Activated CD8-positive, alpha-beta T cell treated with anti-CD3 and anti-CD28 coated beads for 36 hours (primary cell): Measurements from ENCODE around the gene GAS2. TPM values are rescaled to one million over a fixed set of nuclear protein-coding genes. Genes with fewer than 3 reads are reported as not detected.

Experiments
- ATAC-seq: fragments of 200-7000 bp; cut with Tn5 transposase; one replicate; pipeline ENCODE4 v1.10.0; 2021; ENCODE audit warnings: mild to moderate bottlenecking, moderate library complexity
- CTCF ChIA-PET: fragments of 350-600 bp; sonication (Branson Sonifier 250); formaldehyde crosslinking; loops from one replicate; lab custom pipeline; 2021; ENCODE audit warnings: antibody characterized with exemption; lab: Charles Lee
- POLR2A ChIA-PET: fragments of 350-600 bp; sonication (Branson Sonifier 250); formaldehyde crosslinking; loops from one replicate; lab custom pipeline; 2021; ENCODE audit warnings: antibody characterized with exemption; lab: Charles Lee
- DNase-seq: peaks from one replicate; pipeline ENCODE4 v3.0.0-alpha.2; 2020
- H3K27ac Mint-ChIP-seq: one replicate; pipeline ENCODE4 v1.8.0; 2021; ENCODE audit warnings: mild to moderate bottlenecking, mixed read lengths
- H3K27me3 Mint-ChIP-seq: one replicate; pipeline ENCODE4 v1.8.0; 2021; ENCODE audit warnings: mixed read lengths
- H3K36me3 Mint-ChIP-seq: one replicate; pipeline ENCODE4 v1.8.0; 2021; ENCODE audit warnings: low read depth, mixed read lengths
- H3K4me1 Mint-ChIP-seq: one replicate; pipeline ENCODE4 v1.8.0; 2021; ENCODE audit warnings: low read depth, mixed read lengths
- H3K4me3 Mint-ChIP-seq: one replicate; pipeline ENCODE4 v1.8.0; 2021; ENCODE audit warnings: mild to moderate bottlenecking, moderate library complexity, mixed read lengths
- H3K9me3 Mint-ChIP-seq: one replicate; pipeline ENCODE4 v1.8.0; 2021; ENCODE audit warnings: mixed read lengths
- intact Hi-C: fragments of 100-400 bp; cut with micrococcal nuclease; formaldehyde crosslinking; loops from one replicate; pipeline ENCODE4 v1.10.0; 2022
- total RNA-seq, 2 experiments: library from RNA; stranded (reverse); gene quantifications; one replicate each; pipeline ENCODE4 v1.2.3, GENCODE V29; 2021
- TF ChIP-seq, protein P1 (sequence below): fragments of 200-600 bp; IDR thresholded peaks from one replicate; pipeline ENCODE4 v1.8.0; 2022; ENCODE audit warnings: antibody characterized with exemption, mild to moderate bottlenecking

Gene GAS2
- total RNA-seq, 2 experiments from 2014 or later, result 0.99 to 2.6 TPM

DNA sequence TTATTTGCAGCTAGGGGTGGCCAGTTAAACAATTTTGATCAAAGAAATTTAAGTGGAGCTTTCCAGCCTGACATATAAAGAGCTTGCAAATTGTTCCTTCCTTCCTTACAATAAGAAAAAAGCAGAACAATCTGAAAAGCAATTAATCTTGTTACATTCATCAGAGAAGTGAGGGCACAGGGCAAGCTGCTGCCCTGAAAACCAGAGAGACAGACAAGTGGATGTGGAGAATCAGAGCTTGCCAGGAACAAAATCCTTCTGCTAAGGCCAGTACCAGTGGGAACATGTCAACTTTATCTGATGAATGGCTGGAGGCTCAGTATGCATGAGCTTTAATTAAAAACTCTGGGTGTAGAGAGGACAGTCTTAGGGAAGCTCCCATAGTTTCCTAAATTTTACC, 185.1 kb downstream of the GAS2 start:
- TF ChIP-seq, protein P1, sequence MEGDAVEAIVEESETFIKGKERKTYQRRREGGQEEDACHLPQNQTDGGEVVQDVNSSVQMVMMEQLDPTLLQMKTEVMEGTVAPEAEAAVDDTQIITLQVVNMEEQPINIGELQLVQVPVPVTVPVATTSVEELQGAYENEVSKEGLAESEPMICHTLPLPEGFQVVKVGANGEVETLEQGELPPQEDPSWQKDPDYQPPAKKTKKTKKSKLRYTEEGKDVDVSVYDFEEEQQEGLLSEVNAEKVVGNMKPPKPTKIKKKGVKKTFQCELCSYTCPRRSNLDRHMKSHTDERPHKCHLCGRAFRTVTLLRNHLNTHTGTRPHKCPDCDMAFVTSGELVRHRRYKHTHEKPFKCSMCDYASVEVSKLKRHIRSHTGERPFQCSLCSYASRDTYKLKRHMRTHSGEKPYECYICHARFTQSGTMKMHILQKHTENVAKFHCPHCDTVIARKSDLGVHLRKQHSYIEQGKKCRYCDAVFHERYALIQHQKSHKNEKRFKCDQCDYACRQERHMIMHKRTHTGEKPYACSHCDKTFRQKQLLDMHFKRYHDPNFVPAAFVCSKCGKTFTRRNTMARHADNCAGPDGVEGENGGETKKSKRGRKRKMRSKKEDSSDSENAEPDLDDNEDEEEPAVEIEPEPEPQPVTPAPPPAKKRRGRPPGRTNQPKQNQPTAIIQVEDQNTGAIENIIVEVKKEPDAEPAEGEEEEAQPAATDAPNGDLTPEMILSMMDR, result no peak
- H3K27me3 Mint-ChIP-seq, result no peaks in the 10 kb centered on the region
- ATAC-seq (no peak), DNase-seq (no peak)
- intact Hi-C loops, result no loop called here
- peaks cover 2% of the 10 kb centered on the region for H3K9me3 Mint-ChIP-seq
- no peak overlapping the region for H3K4me3 Mint-ChIP-seq
- H3K27ac Mint-ChIP-seq, result no peak overlapping the region
- H3K36me3 Mint-ChIP-seq, result peaks cover 2% of the 10 kb centered on the region
- H3K4me1 Mint-ChIP-seq, result no peaks in the 10 kb centered on the region
- CTCF ChIA-PET, result no interaction called here
- POLR2A ChIA-PET, result no interaction called here

DNA sequence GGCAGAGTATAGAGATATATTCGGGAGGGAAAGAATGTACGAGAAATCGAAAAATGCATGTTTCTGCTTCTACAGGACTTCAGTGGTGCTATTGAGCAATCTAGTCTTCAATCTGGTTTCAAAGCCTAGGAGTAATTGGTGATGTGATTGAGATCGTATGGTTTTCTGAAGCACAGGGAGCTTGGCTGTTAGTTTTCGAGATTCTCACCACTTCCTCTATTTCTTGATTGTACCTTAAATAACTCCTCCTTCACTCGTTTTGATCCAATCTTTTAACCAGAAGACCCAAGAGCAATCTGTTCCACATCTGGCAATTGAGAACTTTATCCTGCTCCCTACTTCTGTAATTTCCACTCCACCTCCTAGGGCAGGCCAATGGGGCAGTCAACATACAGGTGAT, 193.3 kb downstream of the GAS2 start:
- CTCF ChIA-PET, result no interaction called here
- no peak for DNase-seq

DNA sequence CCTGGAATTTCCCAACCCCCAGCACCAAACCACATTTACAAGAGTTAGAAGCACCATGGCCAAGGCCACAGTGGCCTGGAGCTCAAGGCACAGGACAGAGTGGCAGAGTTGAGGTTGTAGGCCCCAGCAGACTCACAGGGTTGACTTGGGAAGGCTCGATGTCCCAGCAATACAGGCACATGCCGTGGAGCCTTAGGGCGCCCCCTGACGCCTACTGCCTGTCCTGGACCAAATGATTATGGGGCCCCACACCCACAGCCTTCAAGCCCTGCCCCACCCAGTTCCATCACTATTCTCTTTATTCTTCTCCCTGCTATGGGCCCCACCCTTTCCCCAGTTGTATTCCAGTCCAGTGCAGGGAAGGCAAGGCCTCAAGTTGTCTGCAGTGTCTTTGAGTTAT, 193.8 kb downstream of the GAS2 start, which contains the start of gene CCDC179:
TSS of gene CCDC179 (minus strand) at position 234 of the 400 bp plus-strand sequence. CDS start at position 181, 53 bp downstream.
- intact Hi-C loops, result no loop called here
- Mint-ChIP-seq H3K36me3 (no peaks in the 10 kb centered on the region), H3K27ac (no peak within 1 kb of the TSS), H3K27me3 (no peaks in the 10 kb centered on the region), H3K4me1 (no peaks in the 10 kb centered on the region), H3K9me3 (no peaks in the 10 kb centered on the region), H3K4me3 (no peak within 1 kb of the TSS)
- no peak for ATAC-seq
- CTCF ChIA-PET, result interaction anchor here (1.5 kb wide), 1 partner anchor 15 kb away, joined by 8 read pairs; no protein-coding TSS in a partner anchor
- TF ChIP-seq, protein P1, result no peak
- DNase-seq, result no peak
- POLR2A ChIA-PET, result no interaction called here

More for the DNA sequence above, 193.3 kb downstream of the GAS2 start:
- ATAC-seq, result no peak
- Mint-ChIP-seq H3K4me3 (no peak overlapping the region), H3K27ac (no peak overlapping the region), H3K9me3 (no peaks in the 10 kb centered on the region), H3K4me1 (no peaks in the 10 kb centered on the region), H3K27me3 (no peaks in the 10 kb centered on the region), H3K36me3 (no peaks in the 10 kb centered on the region)
- POLR2A ChIA-PET, result no interaction called here
- intact Hi-C loops, result no loop called here
- TF ChIP-seq, protein P1, result no peak

Other genes starting within 250 kb of the GAS2 start
- gene FANCF, start 40.8 kb upstream of the GAS2 start, total RNA-seq, result 10 to 100 TPM; 13.4 to 14.9 TPM
- gene SVIP, start 163.2 kb downstream of the GAS2 start, total RNA-seq, result 10 to 100 TPM; 62.9 to 65.9 TPM
- not detected for gene CCDC179, start 193.9 kb downstream of the GAS2 start, total RNA-seq